ENCODE data around the gene MTG1.

- TF ChIP-seq CTCF (IDR thresholded peaks at IDR 0.05 in 2 of 3, conservative IDR thresholded peaks at IDR 0.05 in 1 of 3; ENCODE audit: control insufficient read depth in 2 of 3, extremely low read depth in 1 of 3, insufficient read depth in 1 of 3, low read depth in 3 of 3, low read length in 3 of 3): no peak
- no peak for TF ChIP-seq RBBP5 (conservative IDR thresholded peaks at IDR 0.05)
- no peak for TF ChIP-seq NFYB (IDR thresholded peaks at IDR 0.05; ENCODE audit: insufficient read depth, low read depth, low read length)
- no peak for TF ChIP-seq BCL3 (IDR thresholded peaks at IDR 0.05; ENCODE audit: borderline replicate concordance, insufficient read depth, low read depth, low read length, poor library complexity, severe bottlenecking)
- TF ChIP-seq POLR2AphosphoS5 (IDR thresholded peaks at IDR 0.05; ENCODE audit: low read length): no peak
- TF ChIP-seq EZH2 (IDR thresholded peaks at IDR 0.05; ENCODE audit: borderline replicate concordance, control insufficient read depth, low read depth, low read length): no peak
- TF ChIP-seq ELK1 (IDR thresholded peaks at IDR 0.05; ENCODE audit: low read depth, low read length): no peak
- TF ChIP-seq STAT1 (conservative IDR thresholded peaks at IDR 0.05): no peak
- no peak for TF ChIP-seq SP1 (IDR thresholded peaks at IDR 0.05; ENCODE audit: low read depth, low read length)
- no peak for TF ChIP-seq CEBPB (IDR thresholded peaks at IDR 0.05; ENCODE audit: borderline replicate concordance in 1 of 2, low read depth in 2 of 2, low read length in 2 of 2)
- TF ChIP-seq TBL1XR1 (IDR thresholded peaks at IDR 0.05; ENCODE audit: low read depth, low read length): no peak
- no peak for TF ChIP-seq NR2C2 (IDR thresholded peaks at IDR 0.05; ENCODE audit: borderline replicate concordance, control insufficient read depth, insufficient read length, low read depth)
- no peak for TF ChIP-seq NFXL1 (IDR thresholded peaks at IDR 0.05; ENCODE audit: borderline replicate concordance)
Measured at GRCh38 chr10:133461841-133462240, 67.9 kb downstream of the MTG1 start.
